Central memory CD8-positive, alpha-beta T cell (primary cell): ENCODE data around the gene SOWAHA.

Source experiments
- ATAC-seq: fragments of 150-1000 bp; cut with Tn5 transposase; replicated peaks from 2 replicates; pipeline ENCODE4 v1.10.0; 2022; ENCODE audit warnings: mild to moderate bottlenecking, moderate FRiP score, moderate number of reproducible peaks; ENCODE audit not compliant: poor library complexity, severe bottlenecking; ENCODE audit errors: extremely low read depth
- DNase-seq, 2 donors: peaks; one replicate each; pipeline ENCODE4 v3.0.0; 2021; ENCODE audit warnings: low spot score in 2 of 2
- H3K27ac Mint-ChIP-seq: one replicate; pipeline ENCODE4 v1.8.0; 2022; ENCODE audit warnings: low read depth, mild to moderate bottlenecking, moderate library complexity, mixed read lengths
- H3K27me3 Mint-ChIP-seq: one replicate; pipeline ENCODE4 v1.8.0; 2022; ENCODE audit warnings: mixed read lengths
- H3K36me3 Mint-ChIP-seq: one replicate; pipeline ENCODE4 v1.8.0; 2022; ENCODE audit warnings: mild to moderate bottlenecking, moderate library complexity, mixed read lengths; ENCODE audit not compliant: insufficient read depth
- H3K4me1 Mint-ChIP-seq: one replicate; pipeline ENCODE4 v1.8.0; 2022; ENCODE audit warnings: mixed read lengths
- H3K4me3 Mint-ChIP-seq: one replicate; pipeline ENCODE4 v1.8.0; 2022; ENCODE audit warnings: mild to moderate bottlenecking, moderate library complexity, mixed read lengths
- H3K9me3 Mint-ChIP-seq: one replicate; pipeline ENCODE4 v1.8.0; 2022; ENCODE audit warnings: mixed read lengths

SOWAHA gene

GRCh38 chr5:132781029-132781428 lies 32.1 kb upstream of the SOWAHA start:
- DNase-seq (no peak), ATAC-seq (no peak)
- H3K27ac Mint-ChIP-seq = no peak overlapping the region
- H3K4me1 Mint-ChIP-seq = peaks cover 19% of the 10 kb centered on the region
- no peak overlapping the region for H3K4me3 Mint-ChIP-seq
- H3K36me3 Mint-ChIP-seq = peaks cover 2% of the 10 kb centered on the region
- peaks cover 14% of the 10 kb centered on the region for H3K27me3 Mint-ChIP-seq
- no peaks in the 10 kb centered on the region for H3K9me3 Mint-ChIP-seq

GRCh38 chr5:132782101-132782500 lies 31.0 kb upstream of the SOWAHA start:
- ATAC-seq = no peak
- Mint-ChIP-seq H3K4me3 (no peak overlapping the region), H3K9me3 (no peaks in the 10 kb centered on the region), H3K4me1 (peaks cover 18% of the 10 kb centered on the region), H3K27ac (no peak overlapping the region), H3K27me3 (peaks cover 14% of the 10 kb centered on the region), H3K36me3 (peaks cover 2% of the 10 kb centered on the region)
- DNase-seq = no peak

GRCh38 chr5:132785365-132785764 lies 27.7 kb upstream of the SOWAHA start:
- H3K9me3 Mint-ChIP-seq = no peaks in the 10 kb centered on the region
- H3K4me3 Mint-ChIP-seq = no peak overlapping the region
- no peaks in the 10 kb centered on the region for H3K36me3 Mint-ChIP-seq
- H3K27ac Mint-ChIP-seq = no peak overlapping the region
- DNase-seq (no peak), ATAC-seq (no peak)
- no peaks in the 10 kb centered on the region for H3K4me1 Mint-ChIP-seq
- H3K27me3 Mint-ChIP-seq = peaks cover 14% of the 10 kb centered on the region

DNA sequence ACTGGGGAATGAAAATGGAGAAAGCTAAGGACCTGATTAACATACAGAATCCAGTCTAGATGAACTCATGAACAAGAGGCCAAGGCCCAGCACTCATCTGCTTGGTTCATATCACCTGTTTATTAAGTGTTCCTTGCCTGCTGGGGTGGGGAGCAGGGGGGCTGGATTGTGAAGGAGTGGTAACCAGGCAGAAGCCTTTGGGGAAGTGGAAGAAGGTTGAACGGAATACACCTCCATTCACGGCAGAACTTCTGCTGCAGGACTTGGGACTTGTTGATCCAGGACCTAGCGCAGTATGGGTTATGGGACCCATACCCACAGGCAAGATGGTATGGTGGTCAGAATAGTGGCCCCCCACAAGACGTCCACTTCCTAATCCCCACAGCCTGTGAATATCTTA lies 27.2 kb upstream of the SOWAHA start:
- no peak for ATAC-seq
- no peak overlapping the region for H3K4me3 Mint-ChIP-seq
- no peaks in the 10 kb centered on the region for H3K36me3 Mint-ChIP-seq
- H3K9me3 Mint-ChIP-seq = no peaks in the 10 kb centered on the region
- H3K4me1 Mint-ChIP-seq = no peaks in the 10 kb centered on the region
- H3K27ac Mint-ChIP-seq = no peak overlapping the region
- peaks cover 14% of the 10 kb centered on the region for H3K27me3 Mint-ChIP-seq
- no peak for DNase-seq

DNA sequence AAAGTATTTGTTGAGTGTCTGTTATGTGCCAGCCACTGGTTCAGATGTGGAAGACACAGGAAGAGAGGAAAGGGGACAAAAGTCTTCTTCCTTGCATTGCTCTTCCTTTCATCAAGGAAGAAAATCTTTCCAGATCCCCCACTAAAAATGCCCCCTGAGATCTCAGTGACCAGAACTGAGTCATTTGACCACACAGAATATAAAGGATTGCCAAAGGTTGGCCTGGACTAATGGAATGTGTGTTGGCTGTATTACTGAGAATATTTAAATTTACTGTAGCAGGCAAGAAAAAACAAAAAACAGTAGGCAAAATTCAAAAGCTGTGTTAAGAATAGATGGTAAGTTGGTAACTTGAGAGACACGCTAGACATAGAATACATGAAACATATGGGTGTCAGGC lies 26.0 kb upstream of the SOWAHA start:
- H3K27ac Mint-ChIP-seq = no peak overlapping the region

DNA sequence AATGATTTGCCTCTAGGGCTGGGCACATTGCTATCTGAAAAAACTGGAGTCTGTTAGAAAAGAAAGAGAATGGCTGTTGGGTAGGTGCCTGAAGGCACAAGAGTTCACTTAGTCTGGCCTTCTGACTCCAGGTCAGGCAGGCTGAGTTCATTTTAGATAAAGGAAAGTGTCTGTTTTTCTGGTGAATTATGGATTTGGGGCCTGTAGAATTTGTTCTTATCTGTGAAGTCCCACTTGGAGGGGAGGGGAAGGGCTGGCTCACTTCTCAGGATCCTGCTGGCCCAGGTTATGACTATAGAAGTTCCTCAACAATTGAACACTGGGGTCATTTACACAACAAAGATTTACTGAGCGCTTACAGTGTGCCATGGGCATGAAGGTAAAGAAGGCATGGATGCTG lies 24.6 kb upstream of the SOWAHA start:
- ATAC-seq = no peak
- H3K27ac Mint-ChIP-seq = no peak overlapping the region
- no peak for DNase-seq
- H3K36me3 Mint-ChIP-seq = no peaks in the 10 kb centered on the region
- H3K4me1 Mint-ChIP-seq = no peaks in the 10 kb centered on the region
- H3K9me3 Mint-ChIP-seq = no peaks in the 10 kb centered on the region
- H3K4me3 Mint-ChIP-seq = no peak overlapping the region
- H3K27me3 Mint-ChIP-seq = peaks cover 26% of the 10 kb centered on the region

More for the DNA sequence above, 26.0 kb upstream of the SOWAHA start:
- Mint-ChIP-seq H3K36me3 (no peaks in the 10 kb centered on the region), H3K4me1 (no peaks in the 10 kb centered on the region), H3K9me3 (no peaks in the 10 kb centered on the region), H3K27me3 (peaks cover 14% of the 10 kb centered on the region), H3K4me3 (no peak overlapping the region)
- DNase-seq = no peak
- no peak for ATAC-seq

DNA sequence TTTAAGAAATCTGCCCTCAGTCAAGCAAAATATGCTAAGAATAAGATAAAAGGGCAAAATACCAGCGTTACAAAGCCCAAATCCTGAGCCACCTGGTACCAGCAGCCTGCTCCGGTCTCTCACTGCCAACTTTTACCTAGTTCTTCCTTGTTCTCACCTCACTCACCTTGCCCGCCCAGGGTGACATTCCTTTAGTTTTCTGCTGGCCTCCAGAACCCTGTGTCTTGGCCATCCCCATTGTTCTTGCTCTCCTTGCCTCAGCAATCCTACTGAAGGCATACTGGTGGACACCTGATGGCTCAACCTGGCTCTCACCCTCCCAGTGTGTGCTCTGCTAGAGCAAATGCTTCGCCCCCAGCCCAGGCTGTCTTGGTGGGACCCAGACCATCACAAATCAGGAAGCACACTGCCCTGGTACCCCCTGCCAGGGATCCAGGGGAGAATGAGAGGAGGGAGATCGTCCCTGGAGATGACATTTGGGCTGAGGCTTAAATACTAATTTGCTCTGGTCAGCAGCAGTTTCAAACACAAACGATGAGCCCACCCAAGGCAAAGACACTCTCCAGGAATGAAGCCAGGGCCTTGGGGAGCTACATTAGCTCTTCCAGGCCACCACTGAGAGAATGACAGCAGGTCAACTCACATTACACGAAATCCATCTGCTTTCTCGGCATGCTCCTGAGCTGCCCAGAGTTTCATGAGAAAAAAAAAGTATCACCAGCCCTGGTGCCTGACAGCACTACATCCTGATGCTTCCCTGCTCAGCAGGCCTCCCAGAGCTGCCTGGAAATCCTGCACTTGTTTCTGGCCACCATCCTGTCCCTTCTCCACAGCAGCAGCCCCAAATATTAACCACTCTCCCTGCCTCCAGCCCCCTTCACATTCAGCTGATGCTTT lies 23.9 kb upstream of the SOWAHA start:
- Mint-ChIP-seq H3K9me3 (no peaks in the 10 kb centered on the region), H3K4me1 (no peaks in the 10 kb centered on the region), H3K36me3 (no peaks in the 10 kb centered on the region), H3K27me3 (peaks cover 26% of the 10 kb centered on the region), H3K27ac (no peak overlapping the region), H3K4me3 (no peak overlapping the region)
- no peak for DNase-seq
- ATAC-seq = no peak

GRCh38 chr5:132790201-132790865 lies 22.8 kb upstream of the SOWAHA start:
- no peaks in the 10 kb centered on the region for H3K4me1 Mint-ChIP-seq
- ATAC-seq (no peak), DNase-seq (no peak)
- H3K27ac Mint-ChIP-seq = peak overlapping the region; percentile 9
- H3K36me3 Mint-ChIP-seq = no peaks in the 10 kb centered on the region
- H3K27me3 Mint-ChIP-seq = peaks cover 19% of the 10 kb centered on the region
- H3K4me3 Mint-ChIP-seq = no peak overlapping the region
- no peaks in the 10 kb centered on the region for H3K9me3 Mint-ChIP-seq

GRCh38 chr5:132791026-132791425 lies 22.1 kb upstream of the SOWAHA start:
- no peaks in the 10 kb centered on the region for H3K36me3 Mint-ChIP-seq
- no peak overlapping the region for H3K4me3 Mint-ChIP-seq
- no peak overlapping the region for H3K27ac Mint-ChIP-seq
- no peaks in the 10 kb centered on the region for H3K4me1 Mint-ChIP-seq
- ATAC-seq (no peak), DNase-seq (no peak)
- peaks cover 17% of the 10 kb centered on the region for H3K27me3 Mint-ChIP-seq
- H3K9me3 Mint-ChIP-seq = no peaks in the 10 kb centered on the region

DNA sequence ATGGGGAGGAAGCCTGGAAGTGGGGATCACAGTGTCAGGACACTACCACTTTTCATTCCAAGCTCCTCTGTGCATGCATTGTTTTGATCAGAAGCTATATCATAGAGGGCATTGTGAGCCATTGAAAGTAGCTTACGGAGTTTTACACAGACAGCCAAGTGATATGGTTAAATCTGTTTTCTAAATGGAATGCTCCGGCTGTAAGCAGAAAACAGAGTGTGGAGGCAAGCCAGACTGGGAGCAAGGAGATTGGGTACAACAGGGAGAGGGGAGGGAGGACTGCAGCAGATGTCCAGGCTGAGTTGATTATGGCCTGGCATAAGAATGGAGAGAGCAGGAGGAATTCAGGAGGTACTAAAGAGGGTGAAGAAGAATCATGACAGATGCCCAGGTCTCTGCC lies 15.5 kb upstream of the SOWAHA start:
- Mint-ChIP-seq H3K27ac (no peak overlapping the region), H3K27me3 (peaks cover 23% of the 10 kb centered on the region), H3K4me3 (no peak overlapping the region), H3K36me3 (no peaks in the 10 kb centered on the region), H3K4me1 (no peaks in the 10 kb centered on the region), H3K9me3 (no peaks in the 10 kb centered on the region)
- DNase-seq (no peak), ATAC-seq (no peak)

DNA sequence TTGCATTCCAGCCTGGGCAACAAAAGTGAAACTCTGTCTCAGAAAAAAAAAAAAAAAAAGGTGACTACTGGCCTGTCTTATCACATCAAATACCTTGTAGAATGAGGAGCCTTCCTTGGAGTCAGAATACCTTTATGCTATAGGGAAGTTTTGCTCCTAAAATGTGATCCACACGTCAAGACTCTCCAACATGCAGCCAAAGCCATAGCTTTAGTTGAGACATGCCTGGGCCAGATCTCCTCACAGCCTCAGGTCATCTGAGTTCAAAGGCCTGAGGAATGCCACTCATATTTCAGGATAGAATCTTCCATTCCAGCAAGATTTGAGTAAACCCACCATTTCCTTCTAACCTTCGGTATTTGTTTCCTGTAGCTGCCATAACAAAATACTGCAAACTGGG lies 13.7 kb upstream of the SOWAHA start:
- DNase-seq = no peak
- Mint-ChIP-seq H3K9me3 (no peaks in the 10 kb centered on the region), H3K4me3 (no peak overlapping the region), H3K27ac (no peak overlapping the region), H3K27me3 (peaks cover 34% of the 10 kb centered on the region), H3K4me1 (no peaks in the 10 kb centered on the region), H3K36me3 (no peaks in the 10 kb centered on the region)
- ATAC-seq = no peak

- Mint-ChIP-seq H3K4me1 (no peaks in the 10 kb centered on the region), H3K36me3 (peaks cover 2% of the 10 kb centered on the region), H3K4me3 (no peak overlapping the region), H3K27me3 (peaks cover 40% of the 10 kb centered on the region), H3K9me3 (no peaks in the 10 kb centered on the region), H3K27ac (no peak overlapping the region)
- DNase-seq (no peak), ATAC-seq (no peak)
Observed at GRCh38 chr5:132800545-132800944, 12.6 kb upstream of the SOWAHA start.

DNA sequence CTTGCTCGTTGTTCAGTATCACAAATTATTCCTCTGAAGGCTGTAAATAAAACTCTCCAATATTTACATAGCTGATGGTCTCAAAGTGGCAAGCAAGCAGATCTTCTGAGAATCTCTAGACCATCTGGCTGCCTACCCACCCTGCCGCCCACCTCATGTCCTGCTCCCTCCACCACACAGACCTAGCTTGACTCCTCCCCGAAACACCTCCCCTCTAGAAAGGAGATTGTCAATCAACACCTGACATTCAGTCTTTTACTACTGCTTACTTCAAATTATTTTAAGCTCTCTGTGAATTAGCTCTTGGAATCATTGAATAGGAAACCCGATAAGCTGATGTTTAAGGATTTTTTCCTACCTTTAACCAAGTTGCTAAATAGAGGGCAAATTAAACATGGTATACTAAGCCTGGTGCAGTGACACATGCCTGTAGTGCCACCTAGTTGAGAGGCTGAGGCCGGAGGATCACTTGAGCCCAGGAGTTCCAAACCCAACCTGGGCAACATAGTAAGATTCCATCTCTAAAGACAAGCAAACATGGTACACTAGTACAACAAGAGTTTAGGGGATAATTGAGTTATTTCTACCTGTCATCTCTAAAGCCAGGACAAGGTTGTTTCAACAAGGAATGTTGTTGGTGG lies 10.9 kb upstream of the SOWAHA start:
- ATAC-seq (no peak), DNase-seq (no peak)
- Mint-ChIP-seq H3K36me3 (peaks cover 2% of the 10 kb centered on the region), H3K27me3 (peaks cover 33% of the 10 kb centered on the region), H3K27ac (no peak overlapping the region), H3K9me3 (no peaks in the 10 kb centered on the region), H3K4me3 (no peak overlapping the region), H3K4me1 (no peaks in the 10 kb centered on the region)
